T-helper 22 cell (primary cell): ENCODE data around the gene NUF2.
"Not testable (repeated sequence)": the region's sequence is repeated elsewhere in the genome, so short reads cannot be mapped to it uniquely, and the experiment has no call there.

Experiments
- DNase-seq: peaks from one replicate; pipeline ENCODE4 v3.0.0-alpha.2; 2020; ENCODE audit warnings: low read depth

Gene NUF2

GRCh38 chr1:163335216-163335615 lies 13.5 kb downstream of the NUF2 start:
- no peak for DNase-seq

DNA sequence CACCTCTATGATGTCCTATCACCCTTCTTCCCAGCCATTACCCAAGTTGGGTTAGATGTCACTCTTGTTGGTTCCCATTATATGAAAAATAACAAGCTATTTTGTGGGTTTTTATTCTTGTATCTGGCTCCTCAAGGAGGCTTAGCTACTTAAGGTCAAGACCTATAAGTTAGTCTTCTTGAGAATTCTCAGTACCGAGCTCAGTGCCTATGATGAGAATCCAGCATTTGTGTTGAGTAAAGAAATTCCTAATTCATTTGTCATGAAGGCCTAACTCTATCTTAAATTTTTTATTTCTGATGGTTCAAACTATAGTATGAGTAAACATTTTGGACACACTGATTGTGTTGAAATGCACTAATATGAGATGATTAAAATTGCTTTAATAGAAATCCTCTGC lies 15.9 kb downstream of the NUF2 start:
- no peak for DNase-seq

- DNase-seq = no peak
These were observed 24.6 kb downstream of the NUF2 start for GRCh38 chr1:163346326-163346870.

DNA sequence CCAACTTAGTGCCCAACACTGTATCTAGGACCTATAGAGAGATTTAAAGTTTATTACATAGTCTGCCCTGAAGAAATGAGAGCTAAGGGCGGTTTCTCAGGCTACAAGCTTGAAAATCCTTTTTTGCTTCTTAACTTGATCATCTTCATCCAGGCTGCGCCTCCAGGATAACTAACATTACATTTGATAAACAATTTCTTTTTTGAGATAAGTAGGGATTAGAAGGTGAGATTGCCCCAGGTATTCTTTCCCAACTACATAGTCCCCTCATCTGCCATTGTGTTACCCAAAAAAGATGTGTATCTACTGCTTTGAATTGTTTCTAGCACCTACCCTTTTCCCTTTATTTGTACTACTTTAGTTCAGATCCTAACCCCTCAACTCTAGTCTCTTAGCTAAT lies 25.4 kb downstream of the NUF2 start:
- DNase-seq = no peak

GRCh38 chr1:163351912-163352311 lies 30.2 kb downstream of the NUF2 start:
- DNase-seq = no peak

DNA sequence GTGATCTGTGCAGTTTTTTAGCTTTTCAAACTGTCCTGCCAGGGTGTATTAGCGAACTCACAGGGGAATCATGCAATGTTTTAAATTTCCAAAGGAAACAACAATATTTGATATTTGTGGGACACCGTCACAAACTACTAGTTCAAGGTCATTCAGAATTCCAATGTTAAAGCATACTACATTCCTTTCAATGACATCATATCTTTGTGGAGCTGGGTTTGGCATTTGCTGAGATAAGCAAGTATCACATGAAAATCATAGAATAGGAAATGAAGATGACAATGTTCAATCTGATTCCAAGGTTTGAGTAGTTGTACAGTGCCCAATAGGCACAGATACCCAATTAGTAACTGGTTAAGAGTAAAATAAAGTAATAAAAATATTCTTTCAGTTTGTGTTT lies 35.6 kb downstream of the NUF2 start:
- no peak for DNase-seq

DNA sequence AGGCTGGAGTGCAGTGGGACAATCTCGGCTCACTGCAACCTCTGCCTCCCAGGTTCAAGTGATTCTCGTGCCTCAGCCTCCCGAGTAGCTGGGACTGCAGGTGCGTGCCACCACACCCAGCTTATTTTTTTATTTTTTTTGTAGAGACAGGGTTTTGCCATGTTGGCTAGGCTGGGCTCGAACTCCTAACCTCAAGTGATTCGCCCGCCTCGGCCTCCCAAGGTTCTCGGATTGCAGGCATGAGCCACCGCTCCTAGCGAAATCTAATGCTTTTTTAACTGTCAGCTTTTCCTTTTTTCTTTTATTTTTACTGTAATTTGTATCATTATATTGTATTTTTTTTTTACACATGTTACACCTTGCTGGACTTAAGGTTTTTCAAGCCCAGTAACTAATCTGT lies 36.4 kb downstream of the NUF2 start:
- not testable (repeated sequence) for DNase-seq

DNA sequence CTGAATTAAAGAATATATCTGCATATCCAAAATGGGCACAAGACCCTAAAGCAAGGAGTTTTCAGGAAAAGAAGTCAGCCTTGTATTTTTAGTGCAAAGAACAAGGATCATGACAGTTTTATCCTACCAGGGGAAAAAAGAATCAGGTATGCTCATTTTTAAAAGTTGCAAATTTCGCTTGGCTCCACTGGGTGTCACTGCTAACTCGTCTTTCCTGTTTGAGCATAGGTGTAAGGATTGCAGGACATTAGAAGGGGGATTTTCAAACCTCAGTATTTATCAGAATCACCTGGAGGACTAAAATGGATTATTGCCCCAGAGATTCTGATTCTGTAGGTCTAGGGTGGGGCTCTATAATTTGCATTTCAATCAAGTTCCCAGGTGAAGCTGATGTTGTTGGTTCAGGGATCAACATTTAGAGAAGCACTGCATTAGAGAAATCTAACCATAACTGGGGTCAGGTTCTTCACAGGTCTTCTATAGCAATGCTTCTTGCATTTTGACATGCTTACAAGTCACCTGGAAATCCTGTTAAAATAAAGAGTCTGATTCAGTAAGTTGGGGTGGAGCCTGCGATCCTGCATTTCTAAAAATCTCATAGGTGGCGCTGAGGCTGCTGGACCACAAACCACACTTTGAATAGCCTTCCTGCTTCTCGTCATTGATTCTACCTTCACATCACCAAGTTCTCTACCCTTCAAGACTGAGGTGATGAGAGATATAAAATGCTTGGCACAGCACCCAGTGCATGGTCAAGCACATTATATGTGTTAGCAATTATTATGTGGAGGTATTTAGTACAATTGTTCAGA lies 39.6 kb downstream of the NUF2 start:
- DNase-seq = no peak

- DNase-seq = no peak
These were observed 43.4 kb downstream of the NUF2 start for GRCh38 chr1:163365186-163365585.

GRCh38 chr1:163366555-163366954 lies 44.8 kb downstream of the NUF2 start:
- DNase-seq = no peak

GRCh38 chr1:163367721-163368120 lies 46.0 kb downstream of the NUF2 start:
- DNase-seq = no peak

- no peak for DNase-seq
These were observed 50.8 kb downstream of the NUF2 start for GRCh38 chr1:163372576-163372975.

GRCh38 chr1:163378554-163378953 lies 56.8 kb downstream of the NUF2 start:
- no peak for DNase-seq

- no peak for DNase-seq
These were observed 58.0 kb downstream of the NUF2 start for GRCh38 chr1:163379801-163380200.

DNA sequence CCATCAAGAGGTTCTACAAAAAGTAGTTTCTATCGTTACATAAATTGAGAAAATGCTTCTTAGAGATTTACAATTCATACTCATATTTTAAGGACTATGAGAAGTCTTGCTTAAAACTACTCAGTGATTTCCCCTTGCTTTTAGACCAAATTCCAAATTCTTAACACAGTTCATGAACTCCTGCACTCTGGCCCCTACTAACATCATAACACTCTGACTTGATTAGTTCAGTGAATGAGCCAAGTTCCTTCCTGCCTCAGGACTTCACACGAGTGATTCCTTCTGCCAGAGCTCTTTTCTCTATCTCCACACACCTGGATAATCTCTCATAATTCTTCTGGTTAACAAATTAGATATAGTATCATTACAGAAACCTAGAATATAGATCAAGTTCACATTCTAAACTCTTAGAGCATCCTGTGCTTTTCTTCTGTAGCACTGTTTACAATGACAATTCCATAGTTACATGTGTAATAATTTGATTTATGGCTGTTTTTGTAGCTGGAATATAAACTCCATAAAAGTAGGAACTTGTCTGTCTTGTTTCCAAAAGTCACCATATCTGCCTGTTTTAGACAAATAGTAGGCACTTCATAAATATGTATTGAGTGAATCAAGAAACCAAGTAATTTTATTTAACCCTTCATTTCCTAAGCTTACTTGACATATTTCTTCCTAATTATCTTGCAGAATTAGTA lies 59.9 kb downstream of the NUF2 start:
- DNase-seq = no peak

DNA sequence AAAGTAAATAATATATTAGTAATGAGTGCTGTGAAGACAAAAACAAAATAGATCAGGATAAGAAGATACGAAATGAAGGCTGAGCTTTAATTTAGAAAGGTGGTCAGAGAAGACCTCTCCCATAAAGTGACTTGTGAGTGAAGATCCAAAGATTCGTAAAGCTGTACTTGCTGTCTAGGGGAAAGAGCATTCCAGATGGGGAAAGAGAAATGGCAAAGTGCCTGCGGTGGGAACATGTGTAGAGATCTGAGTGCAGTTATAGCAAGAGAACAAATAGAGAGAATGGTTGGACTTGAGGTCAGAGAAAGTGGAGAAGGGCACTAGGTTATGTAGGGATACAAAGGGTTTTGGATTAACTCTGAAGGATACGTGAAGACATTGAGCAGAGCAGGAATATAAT lies 60.6 kb downstream of the NUF2 start:
- no peak for DNase-seq

GRCh38 chr1:163387146-163387545 lies 65.4 kb downstream of the NUF2 start:
- DNase-seq = no peak

- no peak for DNase-seq
These were observed 67.2 kb downstream of the NUF2 start for GRCh38 chr1:163388970-163389369.

- DNase-seq = no peak
These were observed 74.0 kb downstream of the NUF2 start for GRCh38 chr1:163395790-163396189.

DNA sequence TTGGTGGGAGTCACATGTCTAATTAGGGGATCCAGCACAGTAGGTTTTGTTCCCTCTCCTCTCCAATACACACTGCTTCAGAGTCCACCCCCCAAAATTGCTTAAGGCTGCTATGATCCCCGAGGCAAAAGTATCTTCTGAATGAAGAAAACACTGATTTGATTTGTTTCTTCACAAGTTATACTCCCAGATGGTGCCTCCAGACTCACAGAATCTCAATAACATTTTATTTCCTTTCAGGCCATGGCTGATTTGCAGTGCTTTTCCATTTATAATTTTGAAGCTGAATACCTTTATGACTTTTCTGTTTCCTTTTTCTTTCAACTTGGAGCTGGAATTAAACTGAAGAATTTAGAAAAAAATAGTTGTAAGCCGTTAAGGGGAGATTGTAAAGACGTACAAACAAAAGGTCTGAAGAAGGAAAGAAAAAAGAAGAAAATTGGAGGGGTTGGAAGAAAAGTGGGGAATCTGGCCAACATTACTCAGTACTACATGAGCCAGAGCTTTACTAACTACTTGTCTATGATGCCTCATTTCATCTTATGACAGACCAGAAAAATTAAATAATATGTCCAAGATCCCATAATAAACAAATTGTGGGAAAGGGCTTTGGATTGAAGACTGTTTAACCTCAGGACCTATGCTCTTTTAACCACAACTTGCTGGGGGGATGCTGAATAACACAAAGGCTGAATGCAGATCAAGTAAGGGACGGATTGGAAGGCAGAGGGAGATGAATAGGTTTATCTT lies 75.9 kb downstream of the NUF2 start:
- no peak for DNase-seq

DNA sequence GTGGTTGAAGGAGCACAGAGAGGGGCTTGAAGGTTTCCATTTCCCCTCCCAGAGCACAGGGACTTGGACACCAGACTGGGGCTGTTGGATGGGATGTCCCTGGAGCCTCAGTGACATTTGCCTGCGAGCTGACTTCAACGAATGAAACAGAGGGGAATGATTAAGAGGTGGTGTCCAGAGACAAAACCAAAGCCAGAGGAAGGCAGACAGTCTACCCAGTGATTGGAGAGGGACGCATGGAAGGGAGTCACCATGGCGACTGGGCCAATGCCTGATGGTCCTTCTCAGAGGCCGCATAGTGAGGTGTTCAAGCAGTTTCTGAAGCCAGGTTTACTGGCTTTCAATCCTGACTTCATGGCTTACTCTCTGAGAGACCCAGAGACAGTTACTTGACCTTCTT lies 77.2 kb downstream of the NUF2 start:
- no peak for DNase-seq

- no peak for DNase-seq
These were observed 78.3 kb downstream of the NUF2 start for GRCh38 chr1:163399976-163400601.
